Lung (tissue), 12 donors: Measurements from ENCODE around the gene GALNT9. TPM values are rescaled to one million over a fixed set of nuclear protein-coding genes. Genes with fewer than 3 reads are reported as not detected.
"Not testable (repeated sequence)": the region's sequence is repeated elsewhere in the genome, so short reads cannot be mapped to it uniquely, and the experiment has no call there.

Experiments
- ATAC-seq: fragments of 200-7000 bp; cut with Tn5 transposase; one replicate; pipeline ENCODE4 v1.9.1; 2020; ENCODE audit warnings: moderate number of reproducible peaks; ENCODE audit not compliant: insufficient read depth, low FRiP score
- DNase-seq, 3 donors: peaks; one replicate each; pipeline ENCODE4 v3.0.0-alpha.2; 2013 to 2017
- H3K27ac ChIP-seq, 2 donors: one replicate each; pipeline ENCODE4 v1.5.1; 2013; ENCODE audit warnings: mild to moderate bottlenecking in 2 of 2, moderate library complexity in 2 of 2, control low read depth in 1 of 2, inconsistent platforms in 1 of 2, low read depth in 1 of 2, low read length in 1 of 2
- H3K27me3 ChIP-seq, 3 donors: one replicate each; pipeline ENCODE4 v1.5.1; 2013; ENCODE audit warnings: low read length in 2 of 3; ENCODE audit not compliant: control insufficient read depth in 3 of 3, insufficient read depth in 3 of 3
- H3K36me3 ChIP-seq, 4 donors: one replicate each; pipeline ENCODE4 v1.5.1; 2013; ENCODE audit warnings: low read length in 4 of 4, mild to moderate bottlenecking in 1 of 4, moderate library complexity in 1 of 4; ENCODE audit not compliant: control insufficient read depth in 4 of 4, insufficient read depth in 4 of 4
- H3K4me1 ChIP-seq, 5 donors: one replicate each; pipeline ENCODE4 v1.5.1; 2013; ENCODE audit warnings: low read length in 5 of 5, mild to moderate bottlenecking in 2 of 5, moderate library complexity in 1 of 5; ENCODE audit not compliant: control insufficient read depth in 5 of 5, insufficient read depth in 5 of 5
- H3K4me3 ChIP-seq: one replicate; pipeline ENCODE4 v1.5.1; 2013; ENCODE audit warnings: mild to moderate bottlenecking, control low read depth, moderate library complexity
- H3K9ac ChIP-seq, 2 donors: one replicate each; pipeline ENCODE4 v1.5.1; 2013; ENCODE audit warnings: low read length in 2 of 2, control low read depth in 1 of 2; ENCODE audit not compliant: insufficient read depth in 1 of 2
- H3K9me3 ChIP-seq, 4 donors: one replicate each; pipeline ENCODE4 v1.5.1; 2013; ENCODE audit warnings: low read length in 3 of 4, mild to moderate bottlenecking in 1 of 4, moderate library complexity in 1 of 4; ENCODE audit not compliant: control insufficient read depth in 4 of 4, insufficient read depth in 3 of 4
- CTCF ChIP-seq: IDR thresholded peaks from 2 replicates; pipeline ENCODE4 v1.5.1; 2012; ENCODE audit warnings: mild to moderate bottlenecking; ENCODE audit errors: control extremely low read depth, extremely low read depth
- WGBS, 2 donors: extraction: QIAGEN DNeasy Blood & Tissue Kit; methylation state at CpG; one replicate each; pipeline ENCODE4 v1.1.7; 2013; 5-methylcytosine and 5-hydroxymethylcytosine counted together
- polyA plus RNA-seq, 2 donors: library from polyadenylated mRNA; stranded (reverse); fragments of 200-250 nt; gene quantifications; one replicate each; pipeline ENCODE4 v1.2.1, GENCODE V29; 2013
- total RNA-seq, 2 donors: library from RNA; depleted of rRNA in 1 of 2; stranded (reverse); fragments of >200 nt in 1 of 2; gene quantifications; one replicate each; pipeline ENCODE4 v1.2.1, GENCODE V29; 2014 to 2021
- donor health status: control.
- donor health status: control.
- donor health status: Bipolar disorder and iron deficiency.
- donor health status: healthy.
- donor health status: DM: yes; HTN: yes; CAD: no.

GALNT9 gene
- total and polyA plus RNA-seq, 4 donors: 0.13 to 1.7 (median 0.79) TPM

- peaks cover 0 to 6% (median 0%) of the 10 kb centered on the region in 5 donors for H3K4me1 ChIP-seq
- H3K36me3 ChIP-seq: no peaks in the 10 kb centered on the region
- peak in 2 of 3 donors; percentile 37 to 38 for DNase-seq
- no peak overlapping the region for H3K27ac ChIP-seq
- H3K9me3 ChIP-seq: peaks cover 0 to 5% (median 0%) of the 10 kb centered on the region in 4 donors
- H3K9ac ChIP-seq: no peak overlapping the region
- no peak for TF ChIP-seq CTCF
- 67 to 79% methylated on average over 26 of the region's 26 CpGs for WGBS, 2 donors
- no peak overlapping the region for H3K4me3 ChIP-seq
- no peak for ATAC-seq
- peaks cover 0 to 11% (median 6%) of the 10 kb centered on the region in 3 donors for H3K27me3 ChIP-seq
These were observed 60.7 kb downstream of the GALNT9 start for GRCh38 chr12:132268674-132269073.

- Histone ChIP-seq H3K4me1 (peaks cover 0 to 6% (median 0%) of the 10 kb centered on the region in 5 donors), H3K27ac (no peak overlapping the region), H3K27me3 (peaks cover 0 to 11% (median 6%) of the 10 kb centered on the region in 3 donors), H3K9me3 (peaks cover 0 to 5% (median 0%) of the 10 kb centered on the region in 4 donors), H3K9ac (no peak overlapping the region), H3K36me3 (no peaks in the 10 kb centered on the region), H3K4me3 (no peak overlapping the region)
- DNase-seq: no peak
- ATAC-seq: no peak
- 96 to 99% methylated on average over 10 of the region's 10 CpGs for WGBS, 2 donors
- TF ChIP-seq CTCF: no peak
These were observed 61.5 kb downstream of the GALNT9 start for GRCh38 chr12:132267873-132268272.

GRCh38 chr12:132266802-132267201 lies 62.6 kb downstream of the GALNT9 start:
- no peak for TF ChIP-seq CTCF
- H3K9me3 ChIP-seq: peaks cover 0 to 5% (median 0%) of the 10 kb centered on the region in 4 donors
- H3K4me3 ChIP-seq: no peak overlapping the region
- H3K4me1 ChIP-seq: peaks cover 0 to 6% (median 0%) of the 10 kb centered on the region in 5 donors
- no peak overlapping the region for H3K27ac ChIP-seq
- H3K36me3 ChIP-seq: no peaks in the 10 kb centered on the region
- no peak overlapping the region for H3K9ac ChIP-seq
- no peak for DNase-seq
- WGBS, 2 donors: 89 to 93% methylated on average over 18 of the region's 18 CpGs
- peaks cover 0 to 11% (median 3%) of the 10 kb centered on the region in 3 donors for H3K27me3 ChIP-seq
- ATAC-seq: no peak

GRCh38 chr12:132266370-132266769 lies 63.0 kb downstream of the GALNT9 start:
- Histone ChIP-seq H3K4me3 (no peak overlapping the region), H3K9ac (no peak overlapping the region), H3K4me1 (peaks cover 0 to 6% (median 0%) of the 10 kb centered on the region in 5 donors), H3K27ac (no peak overlapping the region), H3K27me3 (peaks cover 0 to 11% (median 3%) of the 10 kb centered on the region in 3 donors), H3K9me3 (peaks cover 0 to 5% (median 0%) of the 10 kb centered on the region in 4 donors), H3K36me3 (no peaks in the 10 kb centered on the region)
- no peak for DNase-seq
- 89 to 90% methylated on average over 9 of the region's 9 CpGs for WGBS, 2 donors
- TF ChIP-seq CTCF: no peak
- ATAC-seq: no peak

- peaks cover 0 to 11% (median 3%) of the 10 kb centered on the region in 3 donors for H3K27me3 ChIP-seq
- H3K9ac ChIP-seq, DNase-seq, H3K4me1 ChIP-seq, ATAC-seq, H3K27ac ChIP-seq, H3K9me3 ChIP-seq, H3K36me3 ChIP-seq, H3K4me3 ChIP-seq: not testable (repeated sequence)
- WGBS, 2 donors: 95 to 98% methylated on average over 27 of the region's 27 CpGs
These were observed 63.6 kb downstream of the GALNT9 start for GRCh38 chr12:132265822-132266221.
